ENCODE results near the gene ELOVL7. TPM values are rescaled to one million over a fixed set of nuclear protein-coding genes. Genes with fewer than 3 reads are reported as not detected.

The ELOVL7 gene
- total RNA-seq, 6 experiments from 2014 or later, result 0.07 to 0.17 TPM; not detected in 4

GRCh38 chr5:60710362-60710761 lies 133.7 kb downstream of the ELOVL7 start:
- Mint-ChIP-seq H3K4me3 (no peak overlapping the region), H3K4me1 (ENCODE audit: low read depth) (no peaks in the 10 kb centered on the region), H3K9me3 (no peaks in the 10 kb centered on the region), H3K36me3 (ENCODE audit: low read depth) (no peaks in the 10 kb centered on the region), H3K27me3 (ENCODE audit: insufficient read depth) (peaks cover 6% of the 10 kb centered on the region), H3K27ac (no peak overlapping the region)
- no peak for DNase-seq
- no peak for TF ChIP-seq CTCF (IDR thresholded peaks at IDR 0.05)

DNA sequence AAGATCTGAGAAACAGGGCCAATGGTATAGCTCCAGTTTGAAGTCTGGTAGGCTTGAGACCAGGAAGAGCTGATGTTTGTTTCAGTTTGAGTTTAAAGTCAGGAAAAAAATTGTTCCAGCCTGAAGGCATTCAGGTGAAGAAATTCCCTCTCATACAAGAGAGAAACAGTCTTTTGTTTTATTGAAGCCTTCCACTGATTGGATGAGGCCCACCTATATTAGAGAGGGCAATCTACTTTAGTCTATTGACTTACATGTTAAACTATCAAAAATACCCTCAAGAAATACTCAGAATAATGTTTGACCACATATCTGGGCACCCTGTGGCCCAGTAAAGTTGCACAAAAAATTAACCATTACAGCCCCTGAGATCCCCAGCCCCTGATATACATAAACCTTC lies 138.9 kb downstream of the ELOVL7 start:
- DNase-seq, result no peak
- H3K27me3 Mint-ChIP-seq (ENCODE audit: insufficient read depth), result peaks cover 9% of the 10 kb centered on the region
- no peak overlapping the region for H3K27ac Mint-ChIP-seq
- no peak for TF ChIP-seq CTCF (IDR thresholded peaks at IDR 0.05)
- H3K4me3 Mint-ChIP-seq, result no peak overlapping the region
- H3K36me3 Mint-ChIP-seq (ENCODE audit: low read depth), result no peaks in the 10 kb centered on the region
- no peaks in the 10 kb centered on the region for H3K9me3 Mint-ChIP-seq
- H3K4me1 Mint-ChIP-seq (ENCODE audit: low read depth), result peaks cover 14% of the 10 kb centered on the region

GRCh38 chr5:60703944-60704343 lies 140.1 kb downstream of the ELOVL7 start:
- H3K9me3 Mint-ChIP-seq, result no peaks in the 10 kb centered on the region
- TF ChIP-seq CTCF (IDR thresholded peaks at IDR 0.05), result no peak
- H3K27ac Mint-ChIP-seq, result no peak overlapping the region
- peaks cover 9% of the 10 kb centered on the region for H3K27me3 Mint-ChIP-seq (ENCODE audit: insufficient read depth)
- DNase-seq, result no peak
- H3K36me3 Mint-ChIP-seq (ENCODE audit: low read depth), result no peaks in the 10 kb centered on the region
- peaks cover 16% of the 10 kb centered on the region for H3K4me1 Mint-ChIP-seq (ENCODE audit: low read depth)
- H3K4me3 Mint-ChIP-seq, result no peak overlapping the region

Other genes starting within 250 kb of the ELOVL7 start
- gene DEPDC1B, start 144.1 kb downstream of the ELOVL7 start, total RNA-seq (2021; fragmentation: NEBNext Ultra II Directional; extraction: Animal tissue kit (Norgen Biotek cat#: 25700)), result 1 to 10 TPM; 2.7 to 8.5 (median 6.5) TPM
- gene ERCC8, start 100.8 kb upstream of the ELOVL7 start, total RNA-seq (2021; fragmentation: NEBNext Ultra II Directional; extraction: Animal tissue kit (Norgen Biotek cat#: 25700)), result 10 to 100 TPM in 5 of 6 experiments, 1 to 10 TPM in 1; 8.5 to 10.7 (median 10.5) TPM
- 10 to 100 TPM; 40.4 to 57.3 (median 51.5) TPM for gene NDUFAF2, start 100.9 kb upstream of the ELOVL7 start, total RNA-seq (2021; fragmentation: NEBNext Ultra II Directional; extraction: Animal tissue kit (Norgen Biotek cat#: 25700))